ENCODE results near the gene SPATA1.

GRCh38 chr1:84605157-84605556 is 99.0 kb downstream of the SPATA1 start:
- TF ChIP-seq POLR2A (IDR thresholded peaks at IDR 0.05), result no peak
- TF ChIP-seq CTCF (IDR thresholded peaks at IDR 0.05 in 4 of 5, conservative IDR thresholded peaks at IDR 0.05 in 1 of 5), result no peak

Measured in gastrocnemius medialis (tissue), 4 donors.